Stimulated activated CD4-positive, alpha-beta T cell treated with anti-CD3 and anti-CD28 coated beads, Interleukin-1b, Interleukin-23, amount 100 ng/mL, for 24 hours (primary cell): ENCODE results near the gene ARHGEF10L.
"Not testable (repeated sequence)": the region's sequence is repeated elsewhere in the genome, so short reads cannot be mapped to it uniquely, and the experiment has no call there.

ENCODE experiments used
- DNase-seq, 4 experiments: peaks; one replicate each; pipeline ENCODE4 v3.0.0-alpha.2; 2020; ENCODE audit warnings: low read depth in 4 of 4, low spot score in 1 of 4

Gene ARHGEF10L

GRCh38 chr1:17733661-17734060 lies 194.2 kb downstream of the ARHGEF10L start:
- no peak for DNase-seq

GRCh38 chr1:17734609-17735008 lies 195.1 kb downstream of the ARHGEF10L start:
- DNase-seq = no peak

- DNase-seq = no peak
Measured at GRCh38 chr1:17735348-17735747, 195.8 kb downstream of the ARHGEF10L start.

GRCh38 chr1:17735793-17736192 lies 196.3 kb downstream of the ARHGEF10L start:
- DNase-seq = no peak

- DNase-seq = no peak
Measured at GRCh38 chr1:17736625-17737024, 197.1 kb downstream of the ARHGEF10L start.

- DNase-seq = no peak
Measured at GRCh38 chr1:17739050-17739449, 199.6 kb downstream of the ARHGEF10L start.

- DNase-seq = no peak
Measured at GRCh38 chr1:17741052-17741451, 201.6 kb downstream of the ARHGEF10L start.

GRCh38 chr1:17742583-17742982 lies 203.1 kb downstream of the ARHGEF10L start:
- no peak for DNase-seq

GRCh38 chr1:17743008-17743647 lies 203.6 kb downstream of the ARHGEF10L start:
- DNase-seq = no peak

- DNase-seq = no peak
Measured at GRCh38 chr1:17743925-17744324, 204.4 kb downstream of the ARHGEF10L start.

- DNase-seq = no peak
Measured at GRCh38 chr1:17744666-17745478, 205.4 kb downstream of the ARHGEF10L start.

- no peak for DNase-seq
Measured at GRCh38 chr1:17745479-17745955, 206.0 kb downstream of the ARHGEF10L start.

GRCh38 chr1:17746281-17746680 lies 206.8 kb downstream of the ARHGEF10L start:
- not testable (repeated sequence) for DNase-seq

GRCh38 chr1:17746920-17747319 lies 207.4 kb downstream of the ARHGEF10L start:
- no peak for DNase-seq
